ENCODE measurements around the gene NRSN1.

DNA sequence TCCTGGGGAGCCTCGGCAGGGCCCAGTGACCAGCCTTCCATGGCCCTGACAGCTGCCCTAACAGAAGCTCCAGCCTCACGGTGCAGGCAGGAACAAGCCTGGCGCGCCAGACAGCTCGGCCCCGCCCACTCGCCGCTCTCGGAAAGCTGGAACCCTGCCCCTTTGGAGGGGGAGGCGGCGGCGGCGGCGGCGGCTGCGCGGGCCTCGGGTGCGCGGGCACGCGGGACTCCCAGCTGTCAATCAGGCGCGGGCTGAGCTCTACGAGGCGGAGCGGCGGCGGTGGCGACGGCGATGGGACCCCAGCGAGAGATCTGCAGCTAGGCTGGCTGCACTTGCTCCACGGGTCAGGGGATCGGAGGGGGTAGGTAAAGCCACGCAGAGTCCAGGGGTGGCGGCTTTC, at the start of gene NRSN1:
- no peak for TF ChIP-seq POLR2A (IDR thresholded peaks at IDR 0.05)
- TF ChIP-seq, protein P1, sequence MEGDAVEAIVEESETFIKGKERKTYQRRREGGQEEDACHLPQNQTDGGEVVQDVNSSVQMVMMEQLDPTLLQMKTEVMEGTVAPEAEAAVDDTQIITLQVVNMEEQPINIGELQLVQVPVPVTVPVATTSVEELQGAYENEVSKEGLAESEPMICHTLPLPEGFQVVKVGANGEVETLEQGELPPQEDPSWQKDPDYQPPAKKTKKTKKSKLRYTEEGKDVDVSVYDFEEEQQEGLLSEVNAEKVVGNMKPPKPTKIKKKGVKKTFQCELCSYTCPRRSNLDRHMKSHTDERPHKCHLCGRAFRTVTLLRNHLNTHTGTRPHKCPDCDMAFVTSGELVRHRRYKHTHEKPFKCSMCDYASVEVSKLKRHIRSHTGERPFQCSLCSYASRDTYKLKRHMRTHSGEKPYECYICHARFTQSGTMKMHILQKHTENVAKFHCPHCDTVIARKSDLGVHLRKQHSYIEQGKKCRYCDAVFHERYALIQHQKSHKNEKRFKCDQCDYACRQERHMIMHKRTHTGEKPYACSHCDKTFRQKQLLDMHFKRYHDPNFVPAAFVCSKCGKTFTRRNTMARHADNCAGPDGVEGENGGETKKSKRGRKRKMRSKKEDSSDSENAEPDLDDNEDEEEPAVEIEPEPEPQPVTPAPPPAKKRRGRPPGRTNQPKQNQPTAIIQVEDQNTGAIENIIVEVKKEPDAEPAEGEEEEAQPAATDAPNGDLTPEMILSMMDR (IDR thresholded peaks at IDR 0.05) = no peak
